Breast epithelium (tissue), 3 donors: Measurements from ENCODE around the gene RPL36A.

ENCODE experiments used
- CTCF ChIP-seq, 3 donors: fragments of 450-650 bp; IDR thresholded peaks; one replicate each; pipeline ENCODE4 v1.5.1; 2016 to 2017; ENCODE audit warnings: antibody characterized with exemption in 3 of 3, mild to moderate bottlenecking in 3 of 3, moderate library complexity in 3 of 3
- POLR2A ChIP-seq: fragments of 450-650 bp; IDR thresholded peaks from one replicate; pipeline ENCODE4 v1.6.1; 2016; ENCODE audit warnings: antibody characterized with exemption, mild to moderate bottlenecking, moderate library complexity
- POLR2AphosphoS5 ChIP-seq, 3 donors: sonication (generic); formaldehyde crosslinking; IDR thresholded peaks; one replicate each; pipeline ENCODE4 v1.6.1; 2017; ENCODE audit warnings: antibody characterized with exemption in 3 of 3

GRCh38 chrX:101417190-101417589, 26.4 kb downstream of the RPL36A start:
- no peak for TF ChIP-seq CTCF (IDR thresholded peaks at IDR 0.05)
- no peak for TF ChIP-seq POLR2AphosphoS5 (IDR thresholded peaks at IDR 0.05)
- no peak for TF ChIP-seq POLR2A
